Cardiac muscle cell (in vitro differentiated cells and primary cell): ENCODE measurements around the gene ARFIP1. TPM values are rescaled to one million over a fixed set of nuclear protein-coding genes. Genes with fewer than 3 reads are reported as not detected.
"Not testable (repeated sequence)": the region's sequence is repeated elsewhere in the genome, so short reads cannot be mapped to it uniquely, and the experiment has no call there.

Experiments used
- DNase-seq, 2 donors: peaks; one replicate each; pipeline versions ENCODE4 v3.0.0 to v3.0.0-alpha.2; 2010 to 2017; ENCODE audit warnings: low read depth in 1 of 2, low spot score in 1 of 2
- H3K27ac ChIP-seq: fragments of 200-600 bp; sonication (generic); 2 replicates; pipeline ENCODE4 v1.5.1; 2016
- H3K27me3 ChIP-seq: fragments of 200-600 bp; sonication (generic); 2 replicates; pipeline ENCODE4 v1.6.0; 2016; ENCODE audit warnings: control low read depth
- H3K36me3 ChIP-seq: fragments of 200-600 bp; sonication (generic); 2 replicates; pipeline ENCODE4 v1.5.1; 2016; ENCODE audit warnings: control low read depth
- H3K4me1 ChIP-seq: fragments of 200-600 bp; sonication (generic); 2 replicates; pipeline ENCODE4 v1.8.1; 2017; ENCODE audit warnings: low read depth, mild to moderate bottlenecking, mixed run types
- H3K4me3 ChIP-seq: fragments of 200-600 bp; sonication (generic); 2 replicates; pipeline ENCODE4 v1.5.1; 2016; ENCODE audit warnings: mild to moderate bottlenecking
- H3K9me3 ChIP-seq: fragments of 200-600 bp; sonication (generic); 2 replicates; pipeline ENCODE4 v1.5.1; 2017; ENCODE audit warnings: low read depth, mild to moderate bottlenecking, control low read depth
- polyA plus RNA-seq: library from polyadenylated mRNA; unstranded; fragments of >200 nt; fragmentation: Nextera tagmentation; extraction: Ambion mirVana; gene quantifications from 2 replicates; pipeline ENCODE4 v1.2.1, GENCODE V29; 2016
- total RNA-seq: library from RNA; depleted of rRNA; stranded (reverse); fragments of >200 nt; gene quantifications from 2 replicates; pipeline ENCODE4 v1.2.3, GENCODE V29; 2016
- TF ChIP-seq, protein P1 (sequence below): IDR thresholded peaks from 2 replicates; pipeline ENCODE4 v1.5.1; 2012; ENCODE audit warnings: low read depth, mild to moderate bottlenecking, low read length

Gene ARFIP1
- total and polyA plus RNA-seq, 2 experiments from 2014 or later, result 19.3 to 26.9 TPM

GRCh38 chr4:152853293-152853692, 73.5 kb downstream of the ARFIP1 start:
- no peak for DNase-seq
- Histone ChIP-seq H3K4me3 (no peak overlapping the region), H3K4me1 (peaks cover 27% of the 10 kb centered on the region), H3K27me3 (no peaks in the 10 kb centered on the region), H3K9me3 (no peaks in the 10 kb centered on the region), H3K36me3 (no peaks in the 10 kb centered on the region), H3K27ac (no peak overlapping the region)
- TF ChIP-seq, protein P1, sequence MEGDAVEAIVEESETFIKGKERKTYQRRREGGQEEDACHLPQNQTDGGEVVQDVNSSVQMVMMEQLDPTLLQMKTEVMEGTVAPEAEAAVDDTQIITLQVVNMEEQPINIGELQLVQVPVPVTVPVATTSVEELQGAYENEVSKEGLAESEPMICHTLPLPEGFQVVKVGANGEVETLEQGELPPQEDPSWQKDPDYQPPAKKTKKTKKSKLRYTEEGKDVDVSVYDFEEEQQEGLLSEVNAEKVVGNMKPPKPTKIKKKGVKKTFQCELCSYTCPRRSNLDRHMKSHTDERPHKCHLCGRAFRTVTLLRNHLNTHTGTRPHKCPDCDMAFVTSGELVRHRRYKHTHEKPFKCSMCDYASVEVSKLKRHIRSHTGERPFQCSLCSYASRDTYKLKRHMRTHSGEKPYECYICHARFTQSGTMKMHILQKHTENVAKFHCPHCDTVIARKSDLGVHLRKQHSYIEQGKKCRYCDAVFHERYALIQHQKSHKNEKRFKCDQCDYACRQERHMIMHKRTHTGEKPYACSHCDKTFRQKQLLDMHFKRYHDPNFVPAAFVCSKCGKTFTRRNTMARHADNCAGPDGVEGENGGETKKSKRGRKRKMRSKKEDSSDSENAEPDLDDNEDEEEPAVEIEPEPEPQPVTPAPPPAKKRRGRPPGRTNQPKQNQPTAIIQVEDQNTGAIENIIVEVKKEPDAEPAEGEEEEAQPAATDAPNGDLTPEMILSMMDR, result no peak

GRCh38 chr4:152854016-152854415, 74.3 kb downstream of the ARFIP1 start:
- DNase-seq, H3K4me3 ChIP-seq, H3K27ac ChIP-seq, H3K9me3 ChIP-seq, H3K36me3 ChIP-seq, H3K27me3 ChIP-seq: not testable (repeated sequence)
- peaks cover 27% of the 10 kb centered on the region for H3K4me1 ChIP-seq

- H3K27ac ChIP-seq, result no peak overlapping the region
- H3K27me3 ChIP-seq, result no peaks in the 10 kb centered on the region
- H3K9me3 ChIP-seq, result no peaks in the 10 kb centered on the region
- no peak for DNase-seq
- H3K4me3 ChIP-seq, result no peak overlapping the region
- H3K4me1 ChIP-seq, result peaks cover under 1% of the 10 kb centered on the region
- H3K36me3 ChIP-seq, result no peaks in the 10 kb centered on the region
- TF ChIP-seq, protein P1, result no peak
These were observed 77.2 kb downstream of the ARFIP1 start for GRCh38 chr4:152856960-152857359.

DNA sequence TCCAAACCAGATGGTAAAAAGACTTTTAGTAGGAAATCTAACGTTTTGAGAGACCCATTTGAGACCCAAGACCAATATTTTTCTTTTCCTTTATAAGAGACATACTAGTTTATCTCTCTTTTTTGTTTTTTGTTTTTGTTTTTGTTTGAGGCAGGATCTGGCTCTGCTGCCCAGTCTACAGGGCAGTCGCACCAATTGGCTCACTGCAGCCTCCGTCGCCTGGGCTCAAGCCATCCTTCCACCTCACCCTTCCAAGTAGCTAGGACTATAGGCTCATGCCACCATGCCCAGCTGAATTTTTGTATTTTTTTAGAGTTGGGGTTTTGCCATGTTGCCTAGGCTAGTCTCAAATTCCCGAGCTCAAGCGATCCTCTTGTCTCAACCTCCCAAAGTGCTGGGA, 79.2 kb downstream of the ARFIP1 start:
- H3K27ac ChIP-seq, result no peak overlapping the region
- TF ChIP-seq, protein P1, result no peak
- no peaks in the 10 kb centered on the region for H3K9me3 ChIP-seq
- no peaks in the 10 kb centered on the region for H3K27me3 ChIP-seq
- H3K4me3 ChIP-seq, result no peak overlapping the region
- no peaks in the 10 kb centered on the region for H3K4me1 ChIP-seq
- no peaks in the 10 kb centered on the region for H3K36me3 ChIP-seq
- no peak for DNase-seq

DNA sequence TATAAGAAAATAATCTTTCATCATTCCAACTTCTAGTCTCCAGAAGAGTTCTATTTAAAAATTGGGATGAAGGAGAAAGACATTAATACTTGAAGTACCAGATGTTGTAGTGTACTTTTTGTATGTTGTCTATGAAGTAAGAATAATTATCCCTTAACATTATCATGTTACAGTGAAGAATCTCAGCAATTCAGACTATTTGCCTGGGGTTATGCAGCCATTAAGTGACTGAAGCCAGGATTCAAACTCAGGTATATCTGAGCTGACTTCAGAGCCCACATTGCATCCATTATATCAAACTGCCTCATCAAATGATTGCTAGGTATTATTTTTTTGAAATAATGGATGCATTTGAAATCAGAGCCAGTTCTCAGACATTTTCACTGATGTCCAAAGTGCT, 80.3 kb downstream of the ARFIP1 start:
- Histone ChIP-seq H3K4me1 (no peaks in the 10 kb centered on the region), H3K36me3 (no peaks in the 10 kb centered on the region), H3K27ac (no peak overlapping the region), H3K27me3 (no peaks in the 10 kb centered on the region), H3K4me3 (no peak overlapping the region), H3K9me3 (no peaks in the 10 kb centered on the region)
- TF ChIP-seq, protein P1, result no peak
- DNase-seq, result no peak

GRCh38 chr4:152862608-152863007, 82.9 kb downstream of the ARFIP1 start:
- TF ChIP-seq, protein P1, result no peak
- Histone ChIP-seq H3K4me3 (no peak overlapping the region), H3K27ac (no peak overlapping the region), H3K9me3 (no peaks in the 10 kb centered on the region), H3K27me3 (no peaks in the 10 kb centered on the region), H3K4me1 (no peaks in the 10 kb centered on the region), H3K36me3 (no peaks in the 10 kb centered on the region)
- DNase-seq, result peak in 1 of 2 donors; percentile 8
